Prostate gland (tissue), 2 donors: ENCODE data around the gene SCAF11.

Experiments used
- CTCF ChIP-seq, 4 experiments: fragments of 200-600 bp in 2 of 4; fragments of 450-650 bp in 2 of 4; sonication (generic) in 2 of 4; IDR thresholded peaks; 1 replicate in 3 of 4; 2 replicates in 1 of 4; pipeline ENCODE4 v1.5.1; 2016 to 2019; ENCODE audit warnings: antibody characterized with exemption in 4 of 4, mild to moderate bottlenecking in 2 of 4, moderate library complexity in 2 of 4
- POLR2AphosphoS5 ChIP-seq: sonication (generic); formaldehyde crosslinking; IDR thresholded peaks from one replicate; pipeline ENCODE4 v1.6.1; 2017; ENCODE audit warnings: antibody characterized with exemption

DNA sequence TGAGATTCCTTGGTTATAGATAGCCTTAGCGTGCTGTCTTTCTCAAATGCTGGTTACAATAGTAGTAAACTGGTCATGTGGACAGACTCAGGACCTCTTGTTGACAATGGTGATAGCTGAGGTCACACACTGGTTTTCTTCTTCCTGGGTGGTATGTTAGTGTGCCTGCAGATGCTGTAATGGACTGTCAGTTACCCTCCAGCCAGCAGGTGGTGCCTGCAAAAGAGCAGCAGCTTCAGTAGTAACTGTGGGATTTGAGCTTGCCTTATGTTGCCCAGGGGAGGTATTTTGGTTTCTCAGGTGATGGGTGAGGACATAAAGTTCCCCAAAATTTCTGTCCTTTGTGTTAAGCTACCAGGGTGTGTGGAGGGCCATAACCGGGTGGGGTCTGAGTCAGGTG is 33.7 kb upstream of the SCAF11 start:
- no peak for TF ChIP-seq POLR2AphosphoS5
- TF ChIP-seq CTCF (IDR thresholded peaks at IDR 0.05): no peak
